Activated T-helper 17 cell treated with anti-CD3 and anti-CD28 coated beads, Interleukin-2, amount 50 U/mL, for 72 hours (primary cell): ENCODE results near the gene STIMATE. TPM values are rescaled to one million over a fixed set of nuclear protein-coding genes. Genes with fewer than 3 reads are reported as not detected.

Experiments used
- ATAC-seq: fragments of 150-1000 bp; cut with Tn5 transposase; replicated peaks from 2 replicates; pipeline ENCODE4 v1.10.0; 2021; ENCODE audit warnings: mild to moderate bottlenecking, moderate library complexity
- H3K27ac Mint-ChIP-seq: one replicate; pipeline ENCODE4 v1.8.0; 2022; ENCODE audit warnings: mixed read lengths
- H3K27me3 Mint-ChIP-seq: one replicate; pipeline ENCODE4 v1.8.0; 2022; ENCODE audit warnings: mixed read lengths
- H3K36me3 Mint-ChIP-seq: one replicate; pipeline ENCODE4 v1.8.0; 2022; ENCODE audit warnings: low read depth, mild to moderate bottlenecking, mixed read lengths
- H3K4me1 Mint-ChIP-seq: one replicate; pipeline ENCODE4 v1.8.0; 2022; ENCODE audit warnings: mixed read lengths
- H3K4me3 Mint-ChIP-seq: one replicate; pipeline ENCODE4 v1.8.0; 2022; ENCODE audit warnings: mild to moderate bottlenecking, mixed read lengths
- H3K9me3 Mint-ChIP-seq: one replicate; pipeline ENCODE4 v1.8.0; 2022; ENCODE audit warnings: mixed read lengths
- total RNA-seq, 2 donors: library from RNA; stranded (reverse); gene quantifications; one replicate each; pipeline ENCODE4 v1.2.3, GENCODE V29; 2022

STIMATE gene
- total RNA-seq, 2 donors from 2014 or later, result 13.6 to 39.0 TPM

DNA sequence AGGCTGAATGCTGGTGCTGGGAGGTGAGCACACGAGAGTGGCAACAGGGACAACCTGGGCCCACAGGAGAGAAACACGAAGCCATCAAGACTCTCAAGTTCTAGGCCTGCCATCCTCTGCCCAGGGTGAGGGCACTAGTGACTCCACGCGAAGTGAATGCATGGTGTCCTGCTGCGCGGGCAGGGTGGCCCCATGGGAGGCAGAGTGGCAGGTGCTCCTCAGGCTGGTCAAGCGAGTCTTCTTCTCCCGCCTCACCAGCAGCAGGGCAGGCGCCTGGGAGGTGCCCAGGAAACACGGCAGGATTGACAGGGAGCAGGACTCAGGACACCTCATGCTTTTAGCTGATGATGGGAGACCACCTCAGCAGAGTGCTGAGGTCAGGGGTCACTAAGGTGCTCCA, 26.9 kb downstream of the STIMATE start:
- ATAC-seq, result no peak
- peaks cover 9% of the 10 kb centered on the region for H3K9me3 Mint-ChIP-seq
- H3K27ac Mint-ChIP-seq, result peak overlapping the region; percentile 62
- peaks cover 43% of the 10 kb centered on the region for H3K4me1 Mint-ChIP-seq
- peaks cover 6% of the 10 kb centered on the region for H3K36me3 Mint-ChIP-seq
- no peaks in the 10 kb centered on the region for H3K27me3 Mint-ChIP-seq
- no peak overlapping the region for H3K4me3 Mint-ChIP-seq

GRCh38 chr3:52866427-52866826, 30.9 kb downstream of the STIMATE start:
- H3K27ac Mint-ChIP-seq, result peak overlapping the region; percentile 40
- peaks cover 9% of the 10 kb centered on the region for H3K9me3 Mint-ChIP-seq
- H3K36me3 Mint-ChIP-seq, result peaks cover 6% of the 10 kb centered on the region
- H3K27me3 Mint-ChIP-seq, result no peaks in the 10 kb centered on the region
- no peak overlapping the region for H3K4me3 Mint-ChIP-seq
- ATAC-seq, result no peak
- peaks cover 24% of the 10 kb centered on the region for H3K4me1 Mint-ChIP-seq

DNA sequence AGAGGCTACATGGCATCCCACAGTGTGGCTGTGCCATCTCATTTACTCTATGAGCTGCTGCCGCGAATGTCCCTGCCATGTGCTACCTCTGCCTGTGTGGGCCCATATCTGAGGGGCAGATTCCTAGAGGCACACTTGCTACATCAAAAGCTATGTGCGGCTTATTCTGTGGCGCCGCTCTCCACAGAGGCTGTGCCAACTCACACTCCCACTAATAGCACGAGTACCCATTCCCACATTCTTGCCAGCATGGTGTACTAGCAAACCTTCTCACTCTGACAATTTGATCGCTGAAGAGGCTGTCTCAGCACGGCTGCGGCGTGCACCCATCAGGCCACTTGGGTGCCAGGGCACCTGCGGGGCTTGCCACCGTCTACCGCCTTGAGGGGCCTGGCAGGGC, 31.4 kb downstream of the STIMATE start:
- H3K36me3 Mint-ChIP-seq, result peaks cover 6% of the 10 kb centered on the region
- peaks cover 23% of the 10 kb centered on the region for H3K4me1 Mint-ChIP-seq
- no peak overlapping the region for H3K4me3 Mint-ChIP-seq
- H3K9me3 Mint-ChIP-seq, result peaks cover 9% of the 10 kb centered on the region
- H3K27ac Mint-ChIP-seq, result peak overlapping the region; percentile 40
- H3K27me3 Mint-ChIP-seq, result no peaks in the 10 kb centered on the region
- ATAC-seq, result no peak

DNA sequence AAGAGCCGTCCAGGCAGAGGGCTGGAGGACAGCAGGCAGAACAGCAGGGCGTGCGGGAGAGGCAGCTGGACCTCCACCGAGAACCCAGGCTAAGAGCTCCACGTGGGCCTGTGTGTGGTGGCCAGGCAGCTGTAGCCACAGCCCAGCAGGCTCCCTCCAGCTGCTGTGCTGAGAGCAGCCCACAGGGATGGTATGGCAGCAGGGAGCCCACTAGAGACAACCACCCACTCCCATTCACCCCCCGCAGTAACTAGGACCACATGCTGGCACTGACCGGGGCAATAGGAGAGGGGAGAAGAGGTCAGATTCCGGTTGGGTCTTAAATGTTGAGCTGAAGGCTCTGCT, 37.0 kb downstream of the STIMATE start:
- peak overlapping the region; percentile 62 for H3K27ac Mint-ChIP-seq
- no peaks in the 10 kb centered on the region for H3K27me3 Mint-ChIP-seq
- peaks cover 9% of the 10 kb centered on the region for H3K4me1 Mint-ChIP-seq
- no peak overlapping the region for H3K4me3 Mint-ChIP-seq
- ATAC-seq, result no peak
- no peaks in the 10 kb centered on the region for H3K9me3 Mint-ChIP-seq
- peaks cover 7% of the 10 kb centered on the region for H3K36me3 Mint-ChIP-seq

- Mint-ChIP-seq H3K4me1 (peaks cover 9% of the 10 kb centered on the region), H3K27me3 (no peaks in the 10 kb centered on the region), H3K4me3 (no peak overlapping the region), H3K9me3 (no peaks in the 10 kb centered on the region), H3K36me3 (peaks cover 12% of the 10 kb centered on the region), H3K27ac (peak overlapping the region; percentile 62)
- no peak for ATAC-seq
These were observed 37.5 kb downstream of the STIMATE start for GRCh38 chr3:52859686-52860423.

GRCh38 chr3:52857864-52858263, 39.5 kb downstream of the STIMATE start:
- H3K36me3 Mint-ChIP-seq, result peaks cover 24% of the 10 kb centered on the region
- H3K4me1 Mint-ChIP-seq, result peaks cover 9% of the 10 kb centered on the region
- H3K4me3 Mint-ChIP-seq, result no peak overlapping the region
- H3K9me3 Mint-ChIP-seq, result no peaks in the 10 kb centered on the region
- ATAC-seq, result no peak
- H3K27ac Mint-ChIP-seq, result no peak overlapping the region
- H3K27me3 Mint-ChIP-seq, result no peaks in the 10 kb centered on the region

- H3K27ac Mint-ChIP-seq, result no peak overlapping the region
- no peaks in the 10 kb centered on the region for H3K27me3 Mint-ChIP-seq
- ATAC-seq, result no peak
- H3K4me3 Mint-ChIP-seq, result no peak overlapping the region
- peaks cover 8% of the 10 kb centered on the region for H3K4me1 Mint-ChIP-seq
- H3K9me3 Mint-ChIP-seq, result no peaks in the 10 kb centered on the region
- H3K36me3 Mint-ChIP-seq, result peaks cover 29% of the 10 kb centered on the region
These were observed 40.2 kb downstream of the STIMATE start for GRCh38 chr3:52857133-52857532.

- Mint-ChIP-seq H3K9me3 (no peaks in the 10 kb centered on the region), H3K36me3 (peaks cover 34% of the 10 kb centered on the region), H3K4me1 (peaks cover 5% of the 10 kb centered on the region), H3K4me3 (no peak overlapping the region), H3K27ac (no peak overlapping the region), H3K27me3 (no peaks in the 10 kb centered on the region)
- no peak for ATAC-seq
These were observed 40.7 kb downstream of the STIMATE start for GRCh38 chr3:52856666-52857065.

DNA sequence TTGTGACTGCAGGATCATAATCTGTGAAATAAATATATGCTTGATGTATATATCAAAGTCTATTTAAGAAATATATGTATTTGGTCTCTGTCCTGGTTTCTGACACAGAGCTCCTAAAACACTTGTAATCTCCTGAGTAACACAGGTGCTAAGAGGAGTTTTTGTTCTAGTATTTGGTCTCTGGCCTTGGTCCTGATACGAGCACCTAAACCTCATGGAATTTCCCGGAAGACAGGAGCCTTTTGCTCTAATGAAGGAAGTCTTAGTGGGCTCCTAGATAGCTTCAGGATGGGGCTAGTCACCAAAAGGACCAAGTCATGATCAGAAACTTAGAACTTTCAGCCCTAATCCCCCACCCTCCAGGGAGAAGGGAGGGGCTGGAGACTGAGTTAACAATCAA, 43.3 kb downstream of the STIMATE start:
- no peak overlapping the region for H3K27ac Mint-ChIP-seq
- no peak for ATAC-seq
- H3K36me3 Mint-ChIP-seq, result peaks cover 45% of the 10 kb centered on the region
- H3K27me3 Mint-ChIP-seq, result no peaks in the 10 kb centered on the region
- no peaks in the 10 kb centered on the region for H3K4me1 Mint-ChIP-seq
- no peaks in the 10 kb centered on the region for H3K9me3 Mint-ChIP-seq
- no peak overlapping the region for H3K4me3 Mint-ChIP-seq

GRCh38 chr3:52852419-52852818, 44.9 kb downstream of the STIMATE start:
- Mint-ChIP-seq H3K4me1 (no peaks in the 10 kb centered on the region), H3K27me3 (no peaks in the 10 kb centered on the region), H3K9me3 (no peaks in the 10 kb centered on the region), H3K27ac (no peak overlapping the region), H3K4me3 (no peak overlapping the region), H3K36me3 (peaks cover 53% of the 10 kb centered on the region)
- ATAC-seq, result no peak

DNA sequence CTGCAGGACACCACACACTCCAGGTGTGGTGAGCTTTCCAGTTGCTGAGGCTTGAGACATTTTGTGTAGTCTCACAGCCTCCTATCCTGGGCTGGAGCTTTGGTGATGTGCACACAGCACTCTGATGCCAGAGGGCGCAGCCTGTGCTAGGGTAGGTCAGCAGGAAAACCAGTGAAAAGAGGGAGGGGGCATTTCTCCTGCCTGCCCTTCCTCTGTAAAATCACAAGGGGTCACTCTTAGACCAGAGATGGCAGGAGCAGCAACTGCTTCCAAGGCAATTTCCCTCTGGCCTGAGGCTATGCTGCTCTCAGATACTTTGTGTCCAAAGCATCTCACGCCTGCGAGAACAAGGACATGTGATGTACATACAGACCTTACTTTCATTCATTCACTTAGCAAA, 46.0 kb downstream of the STIMATE start:
- H3K27ac Mint-ChIP-seq, result no peak overlapping the region
- H3K9me3 Mint-ChIP-seq, result no peaks in the 10 kb centered on the region
- peaks cover 55% of the 10 kb centered on the region for H3K36me3 Mint-ChIP-seq
- H3K4me3 Mint-ChIP-seq, result no peak overlapping the region
- peak; percentile 68 for ATAC-seq
- H3K4me1 Mint-ChIP-seq, result no peaks in the 10 kb centered on the region
- no peaks in the 10 kb centered on the region for H3K27me3 Mint-ChIP-seq

- H3K27me3 Mint-ChIP-seq, result no peaks in the 10 kb centered on the region
- no peak overlapping the region for H3K27ac Mint-ChIP-seq
- no peak overlapping the region for H3K4me3 Mint-ChIP-seq
- ATAC-seq, result no peak
- peaks cover 2% of the 10 kb centered on the region for H3K4me1 Mint-ChIP-seq
- H3K9me3 Mint-ChIP-seq, result no peaks in the 10 kb centered on the region
- H3K36me3 Mint-ChIP-seq, result peaks cover 41% of the 10 kb centered on the region
These were observed 47.7 kb downstream of the STIMATE start for GRCh38 chr3:52849656-52850055.

- peaks cover 5% of the 10 kb centered on the region for H3K4me1 Mint-ChIP-seq
- no peaks in the 10 kb centered on the region for H3K27me3 Mint-ChIP-seq
- no peak overlapping the region for H3K4me3 Mint-ChIP-seq
- no peaks in the 10 kb centered on the region for H3K9me3 Mint-ChIP-seq
- no peak overlapping the region for H3K27ac Mint-ChIP-seq
- no peak for ATAC-seq
- peaks cover 38% of the 10 kb centered on the region for H3K36me3 Mint-ChIP-seq
These were observed 48.7 kb downstream of the STIMATE start for GRCh38 chr3:52848617-52849016.

DNA sequence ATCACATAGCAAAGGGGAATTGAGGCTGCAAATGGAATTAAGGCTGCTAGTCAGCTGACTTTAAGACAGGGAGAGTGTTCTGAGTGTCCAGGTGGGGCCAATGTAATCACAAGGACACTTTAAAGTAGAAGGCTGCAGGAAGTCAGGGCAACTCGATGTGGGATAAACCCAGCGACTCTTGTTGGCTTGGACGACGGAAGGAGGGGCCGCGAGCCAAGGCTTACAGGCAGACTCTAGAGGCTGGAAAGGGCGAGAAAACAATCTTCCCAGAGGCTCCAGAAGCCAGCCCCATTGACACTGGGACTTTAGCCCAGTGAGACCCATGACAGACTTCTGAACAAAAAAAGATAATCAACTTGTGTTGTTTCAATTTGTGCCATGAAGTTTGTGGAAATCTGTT, 49.6 kb downstream of the STIMATE start:
- Mint-ChIP-seq H3K4me3 (no peak overlapping the region), H3K36me3 (peaks cover 29% of the 10 kb centered on the region), H3K4me1 (peaks cover 5% of the 10 kb centered on the region), H3K27ac (no peak overlapping the region), H3K9me3 (no peaks in the 10 kb centered on the region), H3K27me3 (no peaks in the 10 kb centered on the region)
- no peak for ATAC-seq

- Mint-ChIP-seq H3K9me3 (no peaks in the 10 kb centered on the region), H3K27ac (no peak overlapping the region), H3K27me3 (no peaks in the 10 kb centered on the region), H3K4me1 (peaks cover 5% of the 10 kb centered on the region), H3K36me3 (peaks cover 26% of the 10 kb centered on the region), H3K4me3 (no peak overlapping the region)
- no peak for ATAC-seq
These were observed 50.1 kb downstream of the STIMATE start for GRCh38 chr3:52847241-52847640.
